Measurements from ENCODE around the gene MSRB3.

Gene MSRB3

DNA sequence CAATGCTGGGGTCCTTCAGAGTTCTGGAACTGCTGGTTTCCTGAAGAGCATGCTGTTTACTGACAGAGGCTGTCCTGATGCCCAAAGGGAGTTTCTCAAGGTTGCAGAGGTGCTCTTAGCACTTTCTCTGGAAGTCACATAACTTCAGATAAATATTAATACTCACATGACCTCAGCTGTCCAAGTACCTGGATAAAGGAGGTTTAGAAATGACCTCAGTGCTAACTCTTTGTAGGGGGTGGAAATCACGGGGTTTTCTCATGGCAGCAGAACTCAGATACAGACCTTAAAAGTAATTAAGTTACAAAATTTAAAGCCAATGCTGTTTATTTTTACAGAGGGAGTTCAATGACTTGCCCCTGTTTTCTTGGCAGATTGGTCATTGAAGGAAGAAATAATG is 225.9 kb downstream of the MSRB3 start:
- no peak for DNase-seq (ENCODE audit: extremely low spot score)
- ChIA-PET CTCF (no interaction called here), POLR2A (no interaction called here)
- TF ChIP-seq, protein P1, sequence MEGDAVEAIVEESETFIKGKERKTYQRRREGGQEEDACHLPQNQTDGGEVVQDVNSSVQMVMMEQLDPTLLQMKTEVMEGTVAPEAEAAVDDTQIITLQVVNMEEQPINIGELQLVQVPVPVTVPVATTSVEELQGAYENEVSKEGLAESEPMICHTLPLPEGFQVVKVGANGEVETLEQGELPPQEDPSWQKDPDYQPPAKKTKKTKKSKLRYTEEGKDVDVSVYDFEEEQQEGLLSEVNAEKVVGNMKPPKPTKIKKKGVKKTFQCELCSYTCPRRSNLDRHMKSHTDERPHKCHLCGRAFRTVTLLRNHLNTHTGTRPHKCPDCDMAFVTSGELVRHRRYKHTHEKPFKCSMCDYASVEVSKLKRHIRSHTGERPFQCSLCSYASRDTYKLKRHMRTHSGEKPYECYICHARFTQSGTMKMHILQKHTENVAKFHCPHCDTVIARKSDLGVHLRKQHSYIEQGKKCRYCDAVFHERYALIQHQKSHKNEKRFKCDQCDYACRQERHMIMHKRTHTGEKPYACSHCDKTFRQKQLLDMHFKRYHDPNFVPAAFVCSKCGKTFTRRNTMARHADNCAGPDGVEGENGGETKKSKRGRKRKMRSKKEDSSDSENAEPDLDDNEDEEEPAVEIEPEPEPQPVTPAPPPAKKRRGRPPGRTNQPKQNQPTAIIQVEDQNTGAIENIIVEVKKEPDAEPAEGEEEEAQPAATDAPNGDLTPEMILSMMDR (IDR thresholded peaks at IDR 0.05; ENCODE audit: control extremely low read depth, extremely low read depth, low read depth, missing control alignments), result no peak

DNA sequence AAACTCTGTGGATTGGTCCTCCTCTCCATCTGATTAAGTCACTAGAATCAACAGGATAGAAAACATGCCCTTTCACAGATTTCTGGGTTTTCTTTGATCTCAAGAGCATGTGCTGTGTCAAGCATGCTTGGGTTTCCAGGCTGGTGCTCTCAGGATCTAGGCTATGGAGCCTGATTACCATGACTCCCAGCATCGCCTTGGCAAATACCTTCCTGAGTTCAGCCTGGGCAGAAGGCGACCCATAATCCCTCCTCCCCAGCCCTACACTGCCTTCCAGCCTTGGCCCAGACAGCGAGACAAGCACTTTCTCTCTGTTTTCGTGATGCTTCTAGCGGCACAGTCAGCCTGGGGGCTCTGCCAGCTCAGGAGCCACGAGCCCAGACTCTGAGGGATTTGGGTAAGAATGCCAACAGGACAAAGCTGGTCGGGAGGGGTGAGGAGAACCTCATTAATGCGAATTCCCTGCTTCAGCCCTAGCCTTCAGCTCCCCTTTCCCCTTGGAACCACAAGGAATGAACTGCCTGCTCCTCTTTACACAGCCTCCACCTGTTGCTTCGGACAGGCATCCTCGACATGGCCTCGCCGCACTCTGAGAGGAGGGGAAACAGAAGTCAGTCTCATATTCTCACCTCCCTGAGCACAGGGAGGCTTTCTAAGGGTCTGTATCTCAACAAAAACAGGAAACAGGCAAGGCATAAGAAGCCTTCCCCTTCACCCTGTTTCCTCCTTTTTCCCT is 227.1 kb downstream of the MSRB3 start:
- ChIA-PET CTCF (no interaction called here), POLR2A (no interaction called here)
- no peak for DNase-seq (ENCODE audit: extremely low spot score)
- TF ChIP-seq, protein P1 (IDR thresholded peaks at IDR 0.05; ENCODE audit: control extremely low read depth, extremely low read depth, low read depth, missing control alignments), result no peak

DNA sequence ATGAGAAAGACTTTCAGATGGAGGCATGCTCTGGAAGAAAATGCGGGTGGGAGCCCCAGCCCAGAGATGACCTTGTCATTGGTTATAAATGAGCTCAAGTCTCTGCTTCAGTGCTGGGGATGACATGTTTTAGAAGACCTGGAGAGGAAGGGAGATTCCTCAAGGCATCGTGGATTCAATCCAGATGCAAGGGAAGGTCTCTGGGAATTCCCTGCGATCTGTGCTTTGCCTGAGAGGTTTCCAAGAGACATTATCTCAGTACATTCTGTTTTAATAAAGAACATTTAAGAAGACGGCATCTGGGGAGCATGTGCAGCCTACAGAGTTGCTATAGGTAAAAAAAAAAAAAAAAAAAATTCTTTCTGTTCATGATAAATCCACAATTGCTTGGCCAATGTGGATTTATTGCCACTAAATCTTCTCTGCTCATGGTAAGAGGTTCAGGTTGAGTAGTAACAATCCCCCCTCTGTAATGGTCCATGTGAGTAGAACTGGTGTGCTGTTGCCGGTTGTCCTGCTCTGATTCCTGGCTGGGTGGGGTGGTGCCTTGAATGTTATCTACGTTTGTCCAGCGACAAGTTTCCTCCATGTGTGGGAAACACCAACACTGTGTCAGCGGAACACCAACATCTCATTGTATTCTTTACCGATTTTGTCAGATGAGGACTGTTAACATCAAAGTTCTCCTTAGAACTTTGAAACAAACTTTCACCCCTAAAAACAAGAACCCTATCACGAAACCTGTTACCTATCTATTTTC is 230.0 kb downstream of the MSRB3 start:
- no peak for DNase-seq (ENCODE audit: extremely low spot score)
- ChIA-PET CTCF (no interaction called here), POLR2A (no interaction called here)
- TF ChIP-seq, protein P1 (IDR thresholded peaks at IDR 0.05; ENCODE audit: control extremely low read depth, extremely low read depth, low read depth, missing control alignments), result no peak

DNA sequence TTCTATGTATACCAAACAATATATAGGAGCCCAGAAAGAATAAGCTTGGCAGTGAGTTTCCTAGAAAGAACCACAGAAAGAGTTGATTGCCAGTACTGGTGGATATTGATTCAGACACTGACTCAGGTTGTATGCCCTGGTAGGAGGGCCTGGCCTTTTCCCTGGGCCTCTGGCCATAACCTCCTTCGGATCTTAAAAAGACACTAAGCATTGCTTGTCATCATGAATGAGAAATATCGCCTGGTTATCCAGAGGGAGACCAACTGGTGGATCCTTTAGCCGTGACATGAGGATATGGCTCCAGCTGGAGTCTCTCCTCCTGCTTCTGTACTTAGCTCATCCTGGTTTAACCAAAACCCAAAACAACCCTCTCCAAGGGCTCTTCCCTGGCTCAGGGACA is 231.5 kb downstream of the MSRB3 start:
- no peak for DNase-seq (ENCODE audit: extremely low spot score)
- ChIA-PET POLR2A (no interaction called here), CTCF (no interaction called here)

DNA sequence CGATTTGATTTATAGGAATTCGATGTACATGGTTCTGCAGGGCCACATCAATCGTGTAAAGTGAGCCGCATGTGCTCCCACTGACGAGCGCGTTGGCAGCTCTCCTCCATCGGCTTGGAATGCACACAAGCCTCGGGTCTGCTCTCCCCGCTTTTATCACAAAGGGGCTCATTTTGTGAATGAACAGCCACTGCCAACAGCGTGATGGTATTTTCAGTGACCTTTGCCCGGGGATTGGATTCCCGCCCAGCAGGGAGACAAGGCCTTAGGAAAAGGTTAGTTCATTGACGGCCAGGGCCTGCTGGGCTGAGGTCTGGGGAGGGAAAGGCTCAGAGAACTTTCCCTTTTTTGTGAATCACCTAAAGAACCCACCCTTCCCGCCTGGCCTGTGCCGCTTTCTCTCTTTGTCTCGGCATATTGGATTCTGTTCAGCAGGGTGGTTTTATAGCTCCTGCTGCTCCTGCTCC is 232.1 kb downstream of the MSRB3 start:
- ChIA-PET POLR2A (no interaction called here), CTCF (interaction anchor here (1.4 kb wide), 1 partner anchor 46 kb away, joined by 3 read pairs; no protein-coding TSS in a partner anchor)
- TF ChIP-seq, protein P1 (IDR thresholded peaks at IDR 0.05; ENCODE audit: control extremely low read depth, extremely low read depth, low read depth, missing control alignments), result no peak
- no peak for DNase-seq (ENCODE audit: extremely low spot score)

More for the DNA sequence above, 231.5 kb downstream of the MSRB3 start:
- TF ChIP-seq, protein P1 (IDR thresholded peaks at IDR 0.05; ENCODE audit: control extremely low read depth, extremely low read depth, low read depth, missing control alignments), result no peak

DNA sequence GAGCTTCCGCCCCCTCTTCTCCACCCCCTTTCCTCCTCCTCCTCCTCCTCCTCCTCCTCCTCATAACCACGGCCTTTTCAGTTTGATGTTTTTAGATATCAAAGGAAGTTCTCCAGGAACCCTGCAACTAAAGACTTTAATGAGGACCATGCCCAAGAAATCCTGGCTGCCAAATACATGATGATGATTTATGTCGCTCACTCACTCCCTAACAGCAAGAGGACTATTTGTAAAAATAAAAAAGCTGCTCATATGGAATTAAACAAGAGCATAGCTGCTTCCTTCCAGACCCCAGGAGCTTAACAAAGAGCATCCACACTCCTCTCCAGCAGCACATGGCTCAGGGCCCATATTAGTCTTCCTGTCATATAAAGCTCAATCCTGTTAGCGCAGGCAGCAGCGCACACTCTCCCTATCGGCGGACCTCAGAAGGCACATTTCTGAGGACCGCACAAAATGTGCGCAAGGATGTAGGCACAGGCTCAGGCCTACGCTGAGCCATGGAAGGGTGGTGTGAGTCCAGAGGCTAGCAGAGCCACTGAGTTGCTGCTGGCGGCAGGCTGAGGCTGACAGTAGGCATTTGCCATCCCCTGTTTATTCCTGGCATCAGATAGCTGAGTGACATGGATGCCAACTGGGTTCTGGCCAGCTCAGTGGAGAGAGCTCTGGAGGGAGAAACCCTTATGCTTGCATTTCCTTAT is 232.8 kb downstream of the MSRB3 start:
- ChIA-PET CTCF (interaction anchor here (1.3 to 1.4 kb wide), 2 partner anchors 18 to 45 kb away, joined by 3 to 4 read pairs; no protein-coding TSS in a partner anchor), POLR2A (no interaction called here)
- DNase-seq (ENCODE audit: extremely low spot score), result no peak
- TF ChIP-seq, protein P1 (IDR thresholded peaks at IDR 0.05; ENCODE audit: control extremely low read depth, extremely low read depth, low read depth, missing control alignments), result no peak

All from GM10248 (cell line).